Bladder microvascular endothelial cell (primary cell): ENCODE measurements around the gene GPS2. TPM values are rescaled to one million over a fixed set of nuclear protein-coding genes. Genes with fewer than 3 reads are reported as not detected.

ENCODE experiments used
- total RNA-seq: library from RNA; depleted of rRNA; stranded (reverse); fragments of >200 nt; gene quantifications from 2 replicates; pipeline ENCODE4 v1.2.3, GENCODE V29; 2014

Gene GPS2, protein sequence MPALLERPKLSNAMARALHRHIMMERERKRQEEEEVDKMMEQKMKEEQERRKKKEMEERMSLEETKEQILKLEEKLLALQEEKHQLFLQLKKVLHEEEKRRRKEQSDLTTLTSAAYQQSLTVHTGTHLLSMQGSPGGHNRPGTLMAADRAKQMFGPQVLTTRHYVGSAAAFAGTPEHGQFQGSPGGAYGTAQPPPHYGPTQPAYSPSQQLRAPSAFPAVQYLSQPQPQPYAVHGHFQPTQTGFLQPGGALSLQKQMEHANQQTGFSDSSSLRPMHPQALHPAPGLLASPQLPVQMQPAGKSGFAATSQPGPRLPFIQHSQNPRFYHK
- total RNA-seq: 28.8 and 30.1 TPM in 2 replicates

DNA sequence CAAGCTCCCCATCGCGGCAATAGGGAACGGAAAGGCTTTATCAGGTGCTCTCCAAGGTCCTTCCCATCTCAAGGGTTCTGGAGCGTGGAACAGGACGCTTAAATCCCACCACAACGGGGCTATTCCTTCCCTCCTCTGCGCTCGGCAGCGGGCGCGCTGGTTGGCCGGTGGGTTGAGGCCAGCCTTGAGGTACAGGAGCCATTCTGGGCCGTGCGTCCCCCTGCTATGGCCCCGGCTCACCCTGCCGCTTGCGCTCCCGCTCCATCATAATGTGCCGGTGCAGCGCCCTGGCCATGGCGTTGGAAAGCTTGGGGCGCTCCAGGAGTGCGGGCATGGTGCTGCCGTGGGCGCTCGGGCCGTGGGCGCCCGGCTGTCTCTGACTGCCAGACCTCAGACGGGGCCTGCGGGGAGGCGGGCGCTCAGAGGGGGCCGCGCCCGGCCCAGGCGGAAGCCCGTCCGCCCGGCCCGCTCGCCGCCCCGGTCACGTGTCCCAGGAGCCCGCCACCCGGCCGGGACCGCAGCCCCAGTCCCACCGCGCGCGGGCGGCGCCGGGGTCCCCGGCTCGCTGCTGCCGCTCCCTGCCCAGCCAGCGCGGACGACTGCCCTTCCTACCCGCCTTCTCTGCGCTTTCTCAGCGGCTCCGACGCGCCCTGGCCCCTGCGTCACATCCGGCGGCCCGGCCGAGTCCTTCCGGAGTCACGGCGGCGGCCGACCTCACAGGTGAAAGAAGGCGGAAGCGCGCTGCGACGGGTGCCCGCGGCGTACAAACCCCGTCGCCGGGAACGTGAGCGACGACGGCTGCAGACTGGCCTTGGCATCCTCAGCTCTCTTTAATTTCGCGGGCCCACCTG lies at the start of gene GPS2:
Gene GPS2 (minus strand): TSS at position 642 of the 851 bp plus-strand sequence. CDS start 308 bp downstream, at position 334.

DNA sequence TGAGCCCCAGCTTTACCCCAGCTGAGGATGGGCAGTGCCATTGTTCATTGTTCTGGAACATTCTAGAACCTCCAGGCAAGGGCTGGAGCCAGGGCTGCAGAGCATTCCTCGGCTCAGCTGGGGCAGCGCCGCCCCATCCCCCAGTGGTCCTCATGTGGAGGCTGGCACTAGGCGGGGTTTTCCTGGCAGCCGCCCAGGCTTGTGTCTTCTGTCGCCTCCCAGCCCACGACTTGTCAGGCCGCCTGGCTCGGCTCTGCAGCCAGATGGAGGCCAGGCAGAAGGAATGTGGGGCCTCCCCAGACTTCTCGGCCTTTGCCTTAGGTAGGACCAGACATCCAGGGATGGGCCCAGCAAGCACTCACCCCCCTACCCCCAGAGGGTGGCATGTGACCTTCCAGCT lies 39.9 kb upstream of the GPS2 start, which contains the start of gene TMEM95:
Gene TMEM95 (plus strand): TSS at position 104 of the 400 bp plus-strand sequence. CDS start 49 bp downstream, at position 153.

DNA sequence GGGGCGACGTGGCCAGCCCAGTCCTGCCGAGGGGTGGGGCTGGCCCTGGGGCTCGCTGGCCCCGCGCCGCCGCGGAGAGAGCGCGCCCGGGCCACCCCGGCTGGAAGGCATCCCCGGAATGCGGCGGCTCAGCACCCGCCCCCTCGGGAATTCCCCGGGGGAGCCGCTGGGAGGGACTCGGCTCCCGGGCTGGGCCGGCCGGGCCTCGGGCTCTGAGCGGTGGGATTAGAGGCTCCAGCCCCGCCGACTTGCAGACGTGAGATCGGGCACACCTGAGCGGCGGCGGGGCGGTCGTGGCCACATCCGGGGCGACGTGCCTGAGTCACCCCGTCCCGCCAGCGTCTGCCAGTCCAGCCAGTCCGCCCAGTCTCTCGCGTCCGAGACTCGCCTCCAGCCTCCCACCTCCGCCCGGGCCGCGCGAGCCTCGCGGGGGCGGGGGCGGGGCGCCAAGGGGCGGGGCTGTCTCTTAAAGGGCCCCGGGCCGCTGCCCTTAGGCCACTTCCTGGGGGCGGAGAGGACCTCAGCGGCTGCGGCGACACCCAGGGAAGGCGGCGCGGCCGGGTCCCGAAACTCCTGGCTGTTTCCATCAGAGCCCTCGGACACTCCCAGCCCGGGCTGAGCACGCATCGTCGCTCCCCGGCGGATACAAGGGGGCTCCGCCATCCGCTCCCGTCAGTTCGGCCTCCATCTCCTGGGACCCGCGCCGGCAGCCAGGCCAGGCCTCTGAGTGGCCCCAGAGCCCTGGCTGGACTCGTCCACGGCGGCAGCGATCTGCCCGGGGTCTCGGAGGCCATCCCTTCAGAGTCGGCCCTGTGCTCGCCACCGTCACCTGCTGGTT lies 36.7 kb upstream of the GPS2 start, which contains the start of gene KCTD11:
Gene KCTD11 (plus strand): TSS at position 498 of the 838 bp plus-strand sequence.

GRCh38 chr17:7336240-7337175 lies 21.3 kb upstream of the GPS2 start, which contains the start of gene ACAP1:
TSS of gene ACAP1 (plus strand) at chr17:7336529. CDS start at chr17:7336735, 206 bp downstream.

GRCh38 chr17:7328840-7329373 lies 13.7 kb upstream of the GPS2 start, which contains the start of gene NEURL4:
TSS of gene NEURL4 (minus strand) at chr17:7329335. CDS start at chr17:7329312, 23 bp downstream.

DNA sequence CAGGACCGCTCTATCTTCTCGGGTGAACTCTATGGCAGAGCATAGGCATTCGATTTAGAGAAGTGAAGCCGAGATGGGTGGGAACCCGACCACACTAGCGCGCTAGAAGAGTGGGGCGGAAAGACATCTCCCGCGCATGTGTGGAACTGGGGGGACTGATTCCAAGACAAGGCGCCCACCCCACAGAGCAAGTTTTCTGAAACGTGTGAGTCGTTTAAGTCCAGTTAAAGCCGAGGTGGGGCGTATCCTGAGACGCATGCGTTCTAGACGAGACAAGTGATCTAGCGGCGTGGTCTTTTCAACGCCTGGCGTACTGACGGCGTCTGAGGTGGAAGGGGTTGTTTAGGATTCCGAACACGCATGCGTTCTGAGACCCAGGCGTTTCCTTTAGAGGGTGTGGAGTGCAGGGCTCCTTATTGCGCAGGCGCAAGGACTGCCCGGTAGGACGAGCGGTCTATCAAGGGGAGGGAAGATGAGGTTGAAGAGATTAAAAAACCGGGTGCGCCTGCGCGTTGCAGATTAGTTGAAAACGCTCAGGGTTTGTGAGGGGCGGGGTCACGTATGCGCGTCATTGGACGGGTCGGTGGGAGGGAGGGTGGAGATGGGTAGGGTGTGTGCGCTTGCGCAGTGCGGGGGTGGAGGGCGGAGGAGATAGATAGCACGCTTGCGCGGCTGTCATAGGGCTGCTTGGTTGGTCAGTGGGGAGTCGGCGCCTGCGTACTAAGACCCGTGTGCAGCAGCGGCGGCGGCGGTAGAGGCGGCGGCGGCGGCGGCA lies 8.1 kb downstream of the GPS2 start, which contains the start of gene EIF5A:
Gene EIF5A (plus strand): TSS at position 718 of the 775 bp plus-strand sequence. CDS start 2,008 bp downstream, outside the sequence.

GRCh38 chr17:7294614-7295153 lies 20.5 kb downstream of the GPS2 start, which contains the start of gene YBX2:
TSS of gene YBX2 (minus strand) at chr17:7294639. CDS start at chr17:7294500, 139 bp downstream.

DNA sequence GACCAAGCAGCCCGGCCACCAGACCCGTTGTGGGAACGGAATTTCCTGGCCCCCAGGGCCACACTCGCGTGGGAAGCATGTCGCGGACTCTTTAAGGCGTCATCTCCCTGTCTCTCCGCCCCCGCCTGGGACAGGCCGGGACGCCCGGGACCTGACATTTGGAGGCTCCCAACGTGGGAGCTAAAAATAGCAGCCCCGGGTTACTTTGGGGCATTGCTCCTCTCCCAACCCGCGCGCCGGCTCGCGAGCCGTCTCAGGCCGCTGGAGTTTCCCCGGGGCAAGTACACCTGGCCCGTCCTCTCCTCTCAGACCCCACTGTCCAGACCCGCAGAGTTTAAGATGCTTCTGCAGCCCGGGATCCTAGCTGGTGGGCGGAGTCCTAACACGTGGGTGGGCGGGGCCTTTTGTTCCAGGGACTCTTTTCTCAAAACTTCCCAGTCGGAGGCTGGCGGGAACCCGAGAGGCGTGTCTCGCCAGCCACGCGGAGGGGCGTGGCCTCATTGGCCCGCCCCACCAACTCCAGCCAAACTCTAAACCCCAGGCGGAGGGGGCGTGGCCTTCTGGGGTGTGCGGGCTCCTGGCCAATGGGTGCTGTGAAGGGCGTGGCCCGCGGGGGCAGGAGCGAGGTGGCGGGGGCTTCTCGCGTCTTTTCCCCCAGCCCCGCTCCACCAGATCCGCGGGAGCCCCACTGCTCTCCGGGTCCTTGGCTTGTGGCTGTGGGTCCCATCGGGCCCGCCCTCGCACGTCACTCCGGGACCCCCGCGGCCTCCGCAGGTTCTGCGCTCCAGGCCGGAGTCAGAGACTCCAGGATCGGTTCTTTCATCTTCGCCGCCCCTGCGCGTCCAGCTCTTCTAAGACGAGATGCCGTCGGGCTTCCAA lies 33.8 kb downstream of the GPS2 start, which contains the start of gene SLC2A4:
Gene SLC2A4 (plus strand): TSS at position 645 of the 879 bp plus-strand sequence. CDS start 217 bp downstream, at position 862.

Other genes with a start within 250 kb of the GPS2 start
- 0.19 TPM in 1 of 2 replicates, not detected in the other for gene CLEC10A, start 235.1 kb downstream of the GPS2 start, total RNA-seq
- gene ASGR2, start 200.5 kb downstream of the GPS2 start, total RNA-seq: not detected in 2 replicates
- gene ASGR1, start 136.0 kb downstream of the GPS2 start, total RNA-seq: 10.5 and 15.1 TPM in 2 replicates
- 6.8 and 22.5 TPM in 2 replicates for gene DLG4, start 95.5 kb downstream of the GPS2 start, total RNA-seq
- gene ACADVL, start 95.4 kb downstream of the GPS2 start, total RNA-seq: 205 and 264 TPM in 2 replicates
- gene DVL2, start 80.8 kb downstream of the GPS2 start, total RNA-seq: 32.2 and 53.0 TPM in 2 replicates
- gene PHF23, start 75.9 kb downstream of the GPS2 start, total RNA-seq: 28.7 and 37.6 TPM in 2 replicates
- 86.0 and 116 TPM in 2 replicates for gene GABARAP, start 72.9 kb downstream of the GPS2 start, total RNA-seq
- gene CTDNEP1, start 63.6 kb downstream of the GPS2 start, total RNA-seq: 18.5 and 41.9 TPM in 2 replicates
- gene ELP5, start 63.1 kb downstream of the GPS2 start, total RNA-seq: 22.4 and 31.6 TPM in 2 replicates
- gene CLDN7, start 52.9 kb downstream of the GPS2 start, total RNA-seq: 0.82 and 8.1 TPM in 2 replicates
- 0.57 TPM in 1 of 2 replicates, not detected in the other for gene SLC2A4, start 33.6 kb downstream of the GPS2 start, total RNA-seq
- 0.25 TPM in 1 of 2 replicates, not detected in the other for gene YBX2, start 20.7 kb downstream of the GPS2 start, total RNA-seq
- gene EIF5A, start 7.7 kb downstream of the GPS2 start, total RNA-seq: 537 and 632 TPM in 2 replicates
- gene NEURL4, start 14.0 kb upstream of the GPS2 start, total RNA-seq: 10.4 and 31.2 TPM in 2 replicates
- gene ACAP1, start 21.2 kb upstream of the GPS2 start, total RNA-seq: not detected in 2 replicates
- gene KCTD11, start 36.8 kb upstream of the GPS2 start, total RNA-seq: 1.1 and 2.3 TPM in 2 replicates
- not detected in 2 replicates for gene TMEM95, start 39.8 kb upstream of the GPS2 start, total RNA-seq
- gene TNK1, start 65.7 kb upstream of the GPS2 start, total RNA-seq: 0.49 and 1.6 TPM in 2 replicates
- gene PLSCR3, start 79.2 kb upstream of the GPS2 start, total RNA-seq: 16.7 and 36.8 TPM in 2 replicates
- gene TMEM256, start 88.7 kb upstream of the GPS2 start, total RNA-seq: 48.8 and 118 TPM in 2 replicates
- gene NLGN2, start 92.5 kb upstream of the GPS2 start, total RNA-seq: 1.3 and 7.6 TPM in 2 replicates
- not detected in 2 replicates for gene SPEM1, start 105.0 kb upstream of the GPS2 start, total RNA-seq
- not detected in 2 replicates for gene SPEM2, start 110.3 kb upstream of the GPS2 start, total RNA-seq
- not detected in 2 replicates for gene SPEM3, start 113.5 kb upstream of the GPS2 start, total RNA-seq
- 6.0 and 8.4 TPM in 2 replicates for gene TMEM102, start 120.1 kb upstream of the GPS2 start, total RNA-seq
- gene FGF11, start 124.2 kb upstream of the GPS2 start, total RNA-seq: 0.16 and 0.50 TPM in 2 replicates
- 7.6 and 9.4 TPM in 2 replicates for gene CHRNB1, start 129.7 kb upstream of the GPS2 start, total RNA-seq
- gene ZBTB4, start 164.3 kb upstream of the GPS2 start, total RNA-seq: 6.3 and 14.2 TPM in 2 replicates
- not detected in 2 replicates for gene SLC35G6, start 166.1 kb upstream of the GPS2 start, total RNA-seq
- 76.9 and 161 TPM in 2 replicates for gene POLR2A, start 169.0 kb upstream of the GPS2 start, total RNA-seq
- 7.8 and 17.1 TPM in 2 replicates for gene TNFSF12, start 233.7 kb upstream of the GPS2 start, total RNA-seq
- 0.69 and 0.81 TPM in 2 replicates for gene TNFSF13, start 243.4 kb upstream of the GPS2 start, total RNA-seq
- 62.7 and 79.3 TPM in 2 replicates for gene SENP3, start 246.6 kb upstream of the GPS2 start, total RNA-seq